SIG-M5 (cell line): Measurements from ENCODE around the gene IVNS1ABP.

Source experiments
- DNase-seq: peaks from one replicate; lab custom pipeline; 2025; lab: John Stamatoyannopoulos, UW

Gene IVNS1ABP

GRCh38 chr1:185293967-185294542, 23.0 kb downstream of the IVNS1ABP start:
- no peak for DNase-seq

GRCh38 chr1:185292237-185292636, 24.8 kb downstream of the IVNS1ABP start:
- DNase-seq, result no peak

DNA sequence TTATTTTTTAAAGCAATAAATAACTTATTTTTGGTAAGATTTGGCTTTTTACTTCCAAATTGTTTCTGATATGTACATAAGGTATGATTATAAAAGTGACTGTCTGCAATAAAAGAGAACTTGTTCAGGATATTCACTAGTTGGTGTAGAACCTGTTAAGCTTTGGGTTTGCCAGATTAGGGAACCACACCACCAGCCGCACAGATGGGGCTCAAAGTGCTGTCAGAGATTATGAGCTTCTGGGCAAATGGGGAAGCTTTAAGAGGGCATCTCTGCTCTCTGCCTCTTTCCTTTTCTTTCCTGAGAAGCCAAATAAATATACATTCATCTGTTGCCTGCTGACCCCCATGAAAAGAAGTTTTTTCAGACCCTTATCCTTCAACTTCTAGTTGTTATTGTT, 25.4 kb downstream of the IVNS1ABP start:
- DNase-seq, result no peak

- DNase-seq, result no peak
Observed at GRCh38 chr1:185291159-185291558, 25.9 kb downstream of the IVNS1ABP start.

GRCh38 chr1:185289880-185290279, 27.2 kb downstream of the IVNS1ABP start:
- no peak for DNase-seq

- no peak for DNase-seq
Observed at GRCh38 chr1:185288435-185288834, 28.6 kb downstream of the IVNS1ABP start.

DNA sequence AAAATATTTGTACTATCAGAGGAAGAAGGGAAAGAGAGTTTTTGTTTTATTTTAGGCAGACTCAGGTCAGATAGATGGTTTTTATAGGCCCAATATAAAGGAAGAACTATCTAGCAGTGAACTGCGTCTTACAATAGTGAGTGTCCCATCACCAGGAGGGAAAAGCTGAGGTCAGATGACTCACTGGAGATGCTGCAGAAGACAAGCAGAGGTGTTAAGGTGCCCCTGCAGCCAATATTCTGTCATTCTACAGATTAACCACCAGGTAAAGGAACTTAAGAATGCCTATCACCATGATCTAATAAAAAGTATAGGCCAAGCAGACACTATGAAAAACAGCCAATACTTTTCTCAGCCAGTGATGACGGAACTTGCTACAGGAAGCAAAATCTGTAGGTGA, 29.6 kb downstream of the IVNS1ABP start:
- no peak for DNase-seq

GRCh38 chr1:185284533-185285276, 32.3 kb downstream of the IVNS1ABP start:
- DNase-seq, result no peak

DNA sequence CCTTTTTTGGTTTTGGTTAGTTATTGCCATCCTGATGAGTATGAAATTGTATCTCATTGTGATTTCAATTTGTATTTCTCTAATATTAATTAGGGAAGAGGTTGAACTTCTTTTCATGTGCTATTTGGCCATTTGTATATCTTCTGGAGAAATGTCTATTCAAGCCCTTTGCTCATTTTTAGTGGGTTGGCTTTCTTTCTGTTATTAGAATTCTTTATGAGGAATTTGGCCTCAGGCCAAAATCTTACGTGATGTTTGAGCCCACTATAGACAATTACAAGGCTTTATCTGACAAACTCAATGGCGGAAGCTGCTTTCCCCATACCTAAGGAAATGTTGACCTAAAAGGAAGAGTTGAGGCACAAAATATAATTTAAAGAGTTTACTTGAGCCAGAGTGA, 32.9 kb downstream of the IVNS1ABP start:
- DNase-seq, result no peak

DNA sequence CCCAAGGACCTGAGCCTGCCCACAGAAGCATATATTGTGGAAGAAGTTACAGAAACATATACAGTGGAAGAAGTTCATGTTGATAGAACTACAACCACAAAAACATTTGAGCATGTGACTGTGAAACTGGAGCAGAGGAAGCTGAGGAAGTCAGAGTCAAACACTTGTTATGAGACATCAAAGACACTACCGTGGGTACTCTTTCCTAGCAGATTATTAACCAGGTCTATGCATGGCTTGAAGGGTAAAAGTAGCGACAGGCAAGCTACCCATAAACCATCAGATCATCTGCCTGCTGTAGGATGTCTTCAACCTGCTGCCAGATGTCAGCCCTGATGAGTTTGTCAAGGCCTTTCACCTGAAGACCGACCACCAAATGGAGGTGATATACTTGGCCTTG, 35.8 kb downstream of the IVNS1ABP start:
- no peak for DNase-seq

- DNase-seq, result no peak
Observed at GRCh38 chr1:185280589-185280988, 36.5 kb downstream of the IVNS1ABP start.

DNA sequence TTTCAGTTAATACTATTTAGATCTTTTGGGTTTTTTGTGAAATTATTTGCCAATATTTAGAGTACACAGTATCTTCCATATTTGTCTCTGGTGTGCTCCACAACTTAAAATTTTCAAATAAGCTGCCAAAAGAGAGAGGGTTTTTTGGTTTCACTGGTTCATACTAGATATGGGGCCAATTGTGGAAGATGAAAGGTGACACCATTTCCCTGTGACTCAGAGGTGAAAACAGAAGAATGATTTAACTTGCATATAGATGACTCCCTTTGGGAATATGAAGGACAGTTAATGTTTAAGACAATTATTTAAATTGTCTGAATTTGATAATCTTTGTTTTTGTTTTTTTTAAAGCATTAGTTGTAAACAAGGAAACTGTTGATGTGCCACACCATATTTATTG, 37.5 kb downstream of the IVNS1ABP start:
- no peak for DNase-seq

DNA sequence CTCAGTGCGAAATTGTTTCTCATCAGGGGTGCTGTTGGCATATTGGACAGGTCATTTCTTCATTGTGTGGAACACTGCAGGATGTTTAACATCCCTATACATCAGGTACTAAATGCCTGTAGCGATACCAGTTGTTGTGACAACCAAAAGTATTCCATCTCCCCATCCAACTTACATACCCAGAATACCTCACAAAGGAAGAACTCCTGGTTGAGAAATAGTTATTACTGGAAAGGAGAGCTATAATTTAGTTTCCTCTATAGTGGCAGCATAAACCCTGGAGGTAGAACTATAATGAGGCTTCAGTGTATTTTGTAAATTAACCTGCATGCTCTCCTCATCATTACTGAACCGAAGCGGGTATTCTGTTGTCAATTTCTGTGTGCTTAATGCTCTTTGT, 45.1 kb downstream of the IVNS1ABP start:
- DNase-seq, result no peak

DNA sequence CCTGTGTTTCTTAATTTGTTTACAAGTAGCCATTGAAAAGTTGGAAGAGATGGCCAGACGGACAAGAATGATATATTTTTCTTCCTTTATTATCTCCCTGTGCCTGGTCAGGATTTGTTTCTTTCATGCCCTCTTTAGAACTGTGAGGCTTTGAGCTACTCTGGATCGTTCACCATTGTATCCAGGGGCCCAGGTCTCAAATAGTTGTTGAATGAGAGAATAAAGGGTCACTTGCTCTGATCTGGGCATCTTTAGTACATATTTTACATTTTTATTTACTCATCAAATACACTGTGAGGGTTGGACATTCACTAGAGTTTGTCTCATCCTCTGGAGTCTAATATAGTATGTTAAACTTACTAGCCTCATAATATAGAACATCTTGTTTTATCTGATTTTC, 48.7 kb downstream of the IVNS1ABP start:
- no peak for DNase-seq

GRCh38 chr1:185267701-185268100, 49.3 kb downstream of the IVNS1ABP start:
- DNase-seq, result no peak

DNA sequence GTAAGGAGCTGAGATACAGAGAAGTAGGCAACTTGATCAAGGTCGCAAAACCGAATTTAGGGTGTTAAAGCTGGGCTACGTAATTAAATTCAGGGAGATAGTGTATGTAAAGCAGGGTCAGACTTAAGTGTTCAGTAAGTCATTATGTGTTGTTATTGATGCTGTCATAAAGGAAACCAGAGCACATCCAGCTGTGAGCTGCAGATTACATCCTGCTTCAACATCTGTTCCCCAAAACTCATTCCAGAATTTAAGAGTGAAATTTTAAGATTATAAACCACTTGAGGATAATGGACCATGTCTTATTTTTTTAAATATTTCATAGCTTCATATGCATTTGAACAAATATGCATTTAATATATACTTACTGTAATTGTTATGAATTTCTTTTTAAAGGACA, 49.7 kb downstream of the IVNS1ABP start:
- DNase-seq, result no peak

GRCh38 chr1:185265314-185265713, 51.7 kb downstream of the IVNS1ABP start:
- DNase-seq, result no peak

- no peak for DNase-seq
Observed at GRCh38 chr1:185263780-185264179, 53.3 kb downstream of the IVNS1ABP start.

DNA sequence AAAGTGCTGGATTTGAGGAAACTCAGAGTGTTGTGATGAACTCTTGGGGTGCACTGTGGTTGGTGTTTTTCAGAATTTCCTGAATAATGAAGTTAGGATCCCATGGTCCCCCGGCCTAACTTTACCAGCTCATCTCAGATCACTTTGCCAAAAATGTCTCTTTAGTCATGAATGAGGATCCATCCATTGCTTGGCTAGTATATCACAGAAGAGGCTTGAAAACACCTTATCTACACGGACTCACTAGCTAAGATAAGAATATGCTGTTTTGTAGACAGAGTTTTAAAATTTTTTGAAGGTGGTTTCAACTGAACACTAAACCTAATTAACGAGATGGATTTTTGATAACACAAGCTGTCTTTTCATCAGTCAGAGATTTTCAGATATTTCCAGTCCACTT, 53.8 kb downstream of the IVNS1ABP start:
- no peak for DNase-seq

GRCh38 chr1:185262151-185262550, 54.9 kb downstream of the IVNS1ABP start:
- DNase-seq, result no peak

DNA sequence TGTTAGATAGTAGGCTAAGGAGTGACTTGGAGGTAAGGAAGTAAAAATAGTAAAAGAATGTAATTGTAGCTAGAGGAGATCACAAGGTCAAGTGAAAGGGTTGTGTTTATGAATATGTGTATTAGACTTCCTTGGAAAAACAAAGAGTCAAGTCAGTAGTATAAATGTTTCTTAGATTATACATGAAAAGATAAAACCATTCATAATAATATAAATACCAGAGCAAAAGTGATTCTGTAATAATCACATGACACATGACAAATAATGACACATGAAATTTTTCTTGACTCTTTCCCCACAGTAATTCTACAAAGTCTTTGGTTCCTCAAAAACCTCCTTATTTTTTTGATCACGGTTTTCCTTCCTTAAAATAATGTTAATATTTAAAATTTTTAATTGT, 56.4 kb downstream of the IVNS1ABP start:
- no peak for DNase-seq

DNA sequence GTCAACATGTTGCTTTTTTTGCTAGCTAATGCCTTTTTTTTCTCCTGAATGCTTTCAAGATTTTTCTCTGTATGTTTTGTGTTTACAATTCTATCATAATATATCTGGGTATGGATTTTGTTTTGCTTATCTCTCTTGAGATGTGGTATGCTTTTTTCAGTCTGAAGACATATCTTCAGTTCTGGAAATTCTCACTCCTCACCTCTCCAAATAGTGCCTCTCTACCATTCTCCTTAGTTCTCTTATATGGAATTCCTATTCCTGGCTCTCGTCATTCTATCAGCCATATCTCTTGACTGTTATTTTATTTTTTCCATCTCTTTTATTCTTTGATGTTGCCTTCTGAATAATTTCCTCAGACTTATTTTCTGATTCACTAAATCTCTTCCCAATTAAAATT, 58.4 kb downstream of the IVNS1ABP start:
- DNase-seq, result no peak

DNA sequence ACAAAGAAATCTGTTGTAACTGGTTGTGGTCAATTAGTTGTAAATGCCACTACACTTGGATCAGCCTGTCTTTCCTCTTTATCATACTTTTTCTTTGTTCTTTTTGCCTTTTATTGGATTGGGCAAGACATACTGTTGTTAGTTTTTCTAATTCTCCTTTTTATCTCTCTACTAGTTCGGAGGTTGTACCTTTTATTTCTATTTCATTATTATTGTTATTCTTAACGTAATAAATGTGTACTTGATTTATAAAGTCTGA, 59.2 kb downstream of the IVNS1ABP start:
- DNase-seq, result no peak
